HepG2 (cell line): ENCODE data around the gene STH. TPM values are rescaled to one million over a fixed set of nuclear protein-coding genes. Genes with fewer than 3 reads are reported as not detected.

Experiments
- BRCA1 ChIP-seq: sonication (generic); formaldehyde crosslinking; IDR thresholded peaks from 2 replicates; pipeline ENCODE4 v1.4.0; 2020; ENCODE audit warnings: missing genetic modification reagents
- FLYWCH1 ChIP-seq: sonication (generic); formaldehyde crosslinking; IDR thresholded peaks from 2 replicates; pipeline ENCODE4 v1.8.1; 2023; ENCODE audit warnings: mild to moderate bottlenecking, missing genetic modification reagents
- FOXO1 ChIP-seq: sonication (generic); formaldehyde crosslinking; IDR thresholded peaks from 2 replicates; pipeline ENCODE4 v1.4.0; 2020; ENCODE audit warnings: missing genetic modification reagents
- HNF1B ChIP-seq: sonication (generic); formaldehyde crosslinking; IDR thresholded peaks from 2 replicates; pipeline ENCODE4 v1.5.1; 2020; ENCODE audit warnings: mild to moderate bottlenecking, moderate library complexity, missing genetic modification reagents
- HNRNPUL1 ChIP-seq: fragments of 200-400 bp; formaldehyde crosslinking; IDR thresholded peaks from 2 replicates; pipeline ENCODE4 v1.6.1; 2017; ENCODE audit warnings: low read depth, mild to moderate bottlenecking, low read length, moderate library complexity
- KLF16 ChIP-seq, 2 experiments: sonication (generic) in 1 of 2; formaldehyde crosslinking in 1 of 2; IDR thresholded peaks; 2 replicates each; pipeline versions ENCODE4 v1.6.1 to v1.8.0; 2016 to 2023; ENCODE audit warnings: missing genetic modification reagents in 2 of 2, missing compliant biosample characterization in 1 of 2
- KMT2A ChIP-seq: sonication (generic); formaldehyde crosslinking; IDR thresholded peaks from 2 replicates; pipeline ENCODE4 v1.4.0; 2020; ENCODE audit warnings: missing genetic modification reagents
- NFAT5 ChIP-seq: sonication (generic); formaldehyde crosslinking; IDR thresholded peaks from 2 replicates; pipeline ENCODE4 v1.4.0; 2020; ENCODE audit warnings: missing genetic modification reagents
- ONECUT2 ChIP-seq: sonication (generic); formaldehyde crosslinking; IDR thresholded peaks from 2 replicates; pipeline ENCODE4 v1.4.0; 2020; ENCODE audit warnings: missing genetic modification reagents
- PAXIP1 ChIP-seq: sonication (generic); formaldehyde crosslinking; conservative IDR thresholded peaks from 2 replicates; pipeline ENCODE4 v1.4.0; 2020; ENCODE audit warnings: mild to moderate bottlenecking, missing genetic modification reagents, moderate library complexity
- RCOR2 ChIP-seq: IDR thresholded peaks from 2 replicates; pipeline ENCODE4 v1.6.1; 2016; ENCODE audit warnings: missing biosample characterization, missing genetic modification reagents
- STAT6 ChIP-seq: sonication (generic); formaldehyde crosslinking; IDR thresholded peaks from 2 replicates; pipeline ENCODE4 v1.4.0; 2020; ENCODE audit warnings: missing genetic modification reagents, mild to moderate bottlenecking, borderline replicate concordance
- TGIF2 ChIP-seq: IDR thresholded peaks from 2 replicates; pipeline ENCODE4 v1.6.1; 2016; ENCODE audit warnings: control low read depth, missing compliant biosample characterization
- ZFP36L1 ChIP-seq: sonication (generic); formaldehyde crosslinking; IDR thresholded peaks from 2 replicates; pipeline ENCODE4 v1.8.0; 2022; ENCODE audit warnings: mild to moderate bottlenecking, missing genetic modification reagents, moderate library complexity
- ZNF713 ChIP-seq: sonication (generic); formaldehyde crosslinking; IDR thresholded peaks from 2 replicates; pipeline ENCODE4 v1.4.0; 2020; ENCODE audit warnings: mild to moderate bottlenecking, missing genetic modification reagents
- polyA plus RNA-seq, 8 experiments: library from polyadenylated mRNA; depleted of rRNA in 3 of 8; stranded (reverse) in 7 of 8; unstranded in 1 of 8; fragments of >200 nt; fragmentation: Illumina TruSeq in 4 of 8; extraction: Trizol in 4 of 8; gene quantifications; 2 replicates each; pipeline versions ENCODE4 v1.2.1 to v1.2.3, GENCODE V29; 2011 to 2016; ENCODE audit warnings: low read depth in 4 of 8, missing spikeins in 1 of 8, mixed read lengths in 1 of 8; ENCODE audit not compliant: insufficient read depth in 1 of 8
- total RNA-seq, 5 experiments: library from RNA; depleted of rRNA; stranded (reverse); fragments of >200 nt; fragmentation: Illumina TruSeq; extraction: Trizol; gene quantifications; 2 replicates each; pipeline ENCODE4 v1.2.3, GENCODE V29; 2016; ENCODE audit warnings: low read depth in 1 of 5

The STH gene
- total and polyA plus RNA-seq, 2 of the 13 experiments (the other 11 are each of a cell fraction or from before 2014, with no cell fraction given): not detected

GRCh38 chr17:46001390-46002310 lies 2.6 kb downstream of the STH start (continued):
- TF ChIP-seq HNRNPUL1 (no peak), ZNF713 (CRISPR knock-in tag) (no peak), FLYWCH1 (CRISPR knock-in tag) (no peak), PAXIP1 (CRISPR knock-in tag) (0 out of 2 replicates have a peak, but pooled peaks have one; percentile 8), HNF1B (CRISPR knock-in tag) (0 out of 2 replicates have a peak, but pooled peaks have one; percentile 29), BRCA1 (CRISPR knock-in tag) (no peak), KMT2A (CRISPR knock-in tag) (no peak), FOXO1 (CRISPR knock-in tag) (no peak), TGIF2 (no peak), ONECUT2 (CRISPR knock-in tag) (no peak), STAT6 (no peak), ZFP36L1 (CRISPR knock-in tag) (no peak), RCOR2 (CRISPR knock-in tag) (peak; percentile 22; the same call in 1 of the 2 replicates), KLF16 (CRISPR knock-in tag; IDR thresholded peaks at IDR 0.05) (no peak), NFAT5 (CRISPR knock-in tag) (no peak)
